ENCODE data around the gene CD36. TPM values are rescaled to one million over a fixed set of nuclear protein-coding genes. Genes with fewer than 3 reads are reported as not detected.

CD36 gene
- total RNA-seq, 1 donor from 2014 or later: not detected

GRCh38 chr7:80699721-80700256, 61.3 kb downstream of the CD36 start:
- H3K4me3 Mint-ChIP-seq (ENCODE audit: low read depth): no peak overlapping the region
- H3K4me1 Mint-ChIP-seq (ENCODE audit: low read depth): no peaks in the 10 kb centered on the region
- no peaks in the 10 kb centered on the region for H3K9me3 Mint-ChIP-seq
- intact Hi-C loops (cut with micrococcal nuclease): loop anchor here (5.0 kb wide), 1 partner anchor 353 kb away; no protein-coding TSS in a partner anchor
- no peaks in the 10 kb centered on the region for H3K36me3 Mint-ChIP-seq (ENCODE audit: low read depth)
- H3K27ac Mint-ChIP-seq: no peak overlapping the region
- no peaks in the 10 kb centered on the region for H3K27me3 Mint-ChIP-seq (ENCODE audit: low read depth)
- no peak for DNase-seq (ENCODE audit: low spot score)

DNA sequence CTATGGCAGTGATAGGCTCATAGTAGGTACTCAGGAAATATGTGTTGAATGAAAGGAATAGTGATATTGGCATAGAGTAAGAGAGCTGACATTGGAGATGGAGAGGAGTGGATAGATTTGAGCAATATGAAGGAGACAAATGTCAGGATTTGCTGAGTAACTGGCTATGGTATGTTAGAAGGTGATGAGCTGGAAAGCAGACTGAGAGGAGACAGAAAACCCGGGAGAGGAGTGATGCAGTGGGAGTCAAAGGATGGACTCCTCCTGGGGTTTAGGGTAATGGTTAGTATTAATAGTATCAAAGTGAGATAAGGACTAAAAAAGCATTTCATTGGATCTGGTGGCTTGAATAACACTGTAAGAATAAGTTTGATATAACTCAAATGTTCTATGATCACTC, 64.8 kb downstream of the CD36 start:
- no peak overlapping the region for H3K27ac Mint-ChIP-seq
- no peak for DNase-seq (ENCODE audit: low spot score)
- no peaks in the 10 kb centered on the region for H3K27me3 Mint-ChIP-seq (ENCODE audit: low read depth)
- no peaks in the 10 kb centered on the region for H3K36me3 Mint-ChIP-seq (ENCODE audit: low read depth)
- intact Hi-C loops (cut with micrococcal nuclease): no loop called here
- no peaks in the 10 kb centered on the region for H3K4me1 Mint-ChIP-seq (ENCODE audit: low read depth)
- H3K9me3 Mint-ChIP-seq: no peaks in the 10 kb centered on the region
- no peak overlapping the region for H3K4me3 Mint-ChIP-seq (ENCODE audit: low read depth)

DNA sequence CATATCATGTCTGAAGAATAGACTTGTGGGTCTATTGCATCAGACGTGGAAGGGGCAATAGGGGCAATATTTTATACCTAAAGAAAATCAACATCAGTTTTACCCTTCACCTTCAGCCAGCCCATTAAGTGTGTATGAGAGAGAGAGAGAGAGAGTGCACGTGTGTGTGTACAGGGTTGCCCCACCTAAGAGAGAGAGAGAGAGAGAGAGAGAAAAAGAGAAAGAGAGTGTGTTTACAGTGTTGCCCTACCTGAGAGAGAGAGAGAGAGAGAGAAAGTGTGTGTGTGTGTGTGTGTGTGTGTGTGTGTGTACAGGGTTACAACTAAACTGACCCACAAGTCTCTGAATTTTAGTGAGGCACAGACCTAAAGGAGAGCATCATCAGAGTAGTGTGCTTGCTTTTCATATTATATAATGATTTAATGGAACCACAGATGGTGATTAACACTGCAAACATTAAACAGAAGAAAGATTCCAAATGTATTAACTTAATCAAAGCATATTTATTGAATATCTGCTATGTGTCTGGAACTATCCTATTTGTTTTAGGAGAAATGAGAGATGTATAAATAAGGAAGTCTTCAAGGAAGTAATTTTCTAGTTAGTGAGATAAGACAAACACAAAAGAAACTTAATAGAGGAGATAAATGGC, 66.8 kb downstream of the CD36 start:
- no peak for DNase-seq (ENCODE audit: low spot score)
- Mint-ChIP-seq H3K27me3 (ENCODE audit: low read depth) (no peaks in the 10 kb centered on the region), H3K4me1 (ENCODE audit: low read depth) (no peaks in the 10 kb centered on the region), H3K36me3 (ENCODE audit: low read depth) (no peaks in the 10 kb centered on the region), H3K4me3 (ENCODE audit: low read depth) (no peak overlapping the region), H3K9me3 (no peaks in the 10 kb centered on the region), H3K27ac (no peak overlapping the region)
- intact Hi-C loops (cut with micrococcal nuclease): no loop called here

- no peaks in the 10 kb centered on the region for H3K9me3 Mint-ChIP-seq
Observed at GRCh38 chr7:80707318-80707717, 68.9 kb downstream of the CD36 start.

GRCh38 chr7:80708123-80708522, 69.7 kb downstream of the CD36 start:
- DNase-seq (ENCODE audit: low spot score): no peak
- Mint-ChIP-seq H3K27me3 (ENCODE audit: low read depth) (no peaks in the 10 kb centered on the region), H3K27ac (no peak overlapping the region)

More at GRCh38 chr7:80707318-80707717, 68.9 kb downstream of the CD36 start:
- H3K27me3 Mint-ChIP-seq (ENCODE audit: low read depth): no peaks in the 10 kb centered on the region
- H3K36me3 Mint-ChIP-seq (ENCODE audit: low read depth): no peaks in the 10 kb centered on the region
- no peak overlapping the region for H3K27ac Mint-ChIP-seq
- intact Hi-C loops (cut with micrococcal nuclease): no loop called here
- no peak overlapping the region for H3K4me3 Mint-ChIP-seq (ENCODE audit: low read depth)
- H3K4me1 Mint-ChIP-seq (ENCODE audit: low read depth): no peaks in the 10 kb centered on the region
- no peak for DNase-seq (ENCODE audit: low spot score)

DNA sequence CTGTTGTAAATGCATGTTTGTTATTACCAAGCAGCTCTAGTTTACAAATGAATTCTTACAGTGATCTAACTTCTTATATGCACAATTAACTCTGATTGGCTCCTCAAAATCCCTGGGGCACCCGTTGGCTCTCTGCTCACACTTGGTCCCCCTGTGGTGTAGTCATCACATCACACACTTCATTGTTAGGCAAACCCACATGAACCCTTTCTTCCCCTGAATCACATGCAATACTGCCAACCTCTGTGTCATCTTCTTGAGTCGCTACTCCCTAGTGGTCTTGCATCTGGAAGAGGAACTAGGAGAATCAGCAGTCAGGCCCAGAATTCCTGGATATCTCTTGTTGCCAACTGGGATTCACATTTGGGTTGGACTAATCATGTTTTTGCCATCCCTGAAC, 73.1 kb downstream of the CD36 start:
- H3K27ac Mint-ChIP-seq: no peak overlapping the region
- no peaks in the 10 kb centered on the region for H3K27me3 Mint-ChIP-seq (ENCODE audit: low read depth)
- no peak overlapping the region for H3K4me3 Mint-ChIP-seq (ENCODE audit: low read depth)
- DNase-seq (ENCODE audit: low spot score): no peak
- no peaks in the 10 kb centered on the region for H3K4me1 Mint-ChIP-seq (ENCODE audit: low read depth)
- no peaks in the 10 kb centered on the region for H3K36me3 Mint-ChIP-seq (ENCODE audit: low read depth)
- intact Hi-C loops (cut with micrococcal nuclease): no loop called here
- peaks cover 4% of the 10 kb centered on the region for H3K9me3 Mint-ChIP-seq

More at GRCh38 chr7:80708123-80708522, 69.7 kb downstream of the CD36 start:
- no peak overlapping the region for H3K4me3 Mint-ChIP-seq (ENCODE audit: low read depth)
- intact Hi-C loops (cut with micrococcal nuclease): no loop called here
- H3K36me3 Mint-ChIP-seq (ENCODE audit: low read depth): no peaks in the 10 kb centered on the region
- H3K4me1 Mint-ChIP-seq (ENCODE audit: low read depth): no peaks in the 10 kb centered on the region
- H3K9me3 Mint-ChIP-seq: peaks cover 4% of the 10 kb centered on the region

DNA sequence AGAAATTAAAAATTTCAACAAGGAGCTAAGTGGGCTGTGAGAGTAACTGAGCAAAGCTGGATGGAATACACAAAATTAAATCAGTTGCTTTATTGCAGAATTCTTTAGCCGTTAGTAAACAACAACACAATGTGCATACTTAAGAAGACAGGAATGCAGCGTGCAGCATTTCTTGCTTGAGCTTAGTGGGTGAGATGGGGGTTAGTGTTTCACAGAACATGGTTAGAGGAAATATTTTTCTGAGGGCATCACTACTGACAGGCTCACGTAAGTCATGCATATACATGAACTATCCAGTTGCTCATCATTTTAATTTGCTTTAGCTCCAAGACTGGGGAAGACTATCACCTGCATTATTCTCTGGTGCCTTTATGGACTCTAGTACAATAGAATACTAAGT, 80.8 kb downstream of the CD36 start:
- intact Hi-C loops (cut with micrococcal nuclease): no loop called here

DNA sequence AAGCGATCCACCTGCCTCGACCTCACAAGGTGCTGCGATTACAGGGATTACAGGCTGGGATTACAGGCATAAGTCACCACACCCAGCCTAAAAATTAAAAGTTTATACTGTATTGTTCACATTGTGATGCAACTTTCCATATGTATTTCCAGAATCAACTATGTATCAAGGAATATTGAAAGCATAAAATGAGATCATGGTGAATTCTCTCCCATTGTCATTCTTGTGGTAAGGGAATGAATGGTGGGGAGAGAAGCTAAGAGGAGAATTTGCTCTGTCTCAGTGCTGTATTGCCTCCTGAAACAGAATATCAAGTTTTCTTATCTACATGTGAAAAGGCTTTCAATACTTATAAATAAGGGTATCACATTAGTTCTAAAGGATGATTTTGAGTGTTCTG, 81.7 kb downstream of the CD36 start:
- DNase-seq (ENCODE audit: low spot score): no peak
- intact Hi-C loops (cut with micrococcal nuclease): no loop called here
- no peaks in the 10 kb centered on the region for H3K27me3 Mint-ChIP-seq (ENCODE audit: low read depth)
- H3K4me1 Mint-ChIP-seq (ENCODE audit: low read depth): no peaks in the 10 kb centered on the region
- no peak overlapping the region for H3K27ac Mint-ChIP-seq
- no peaks in the 10 kb centered on the region for H3K36me3 Mint-ChIP-seq (ENCODE audit: low read depth)
- no peak overlapping the region for H3K4me3 Mint-ChIP-seq (ENCODE audit: low read depth)
- H3K9me3 Mint-ChIP-seq: no peaks in the 10 kb centered on the region

More for the DNA sequence above, 80.8 kb downstream of the CD36 start:
- Mint-ChIP-seq H3K27me3 (ENCODE audit: low read depth) (no peaks in the 10 kb centered on the region), H3K4me1 (ENCODE audit: low read depth) (no peaks in the 10 kb centered on the region), H3K4me3 (ENCODE audit: low read depth) (no peak overlapping the region), H3K36me3 (ENCODE audit: low read depth) (no peaks in the 10 kb centered on the region), H3K27ac (no peak overlapping the region), H3K9me3 (no peaks in the 10 kb centered on the region)
- DNase-seq (ENCODE audit: low spot score): no peak

GRCh38 chr7:80721883-80722615, 83.6 kb downstream of the CD36 start:
- H3K9me3 Mint-ChIP-seq: no peaks in the 10 kb centered on the region
- no peak for DNase-seq (ENCODE audit: low spot score)

DNA sequence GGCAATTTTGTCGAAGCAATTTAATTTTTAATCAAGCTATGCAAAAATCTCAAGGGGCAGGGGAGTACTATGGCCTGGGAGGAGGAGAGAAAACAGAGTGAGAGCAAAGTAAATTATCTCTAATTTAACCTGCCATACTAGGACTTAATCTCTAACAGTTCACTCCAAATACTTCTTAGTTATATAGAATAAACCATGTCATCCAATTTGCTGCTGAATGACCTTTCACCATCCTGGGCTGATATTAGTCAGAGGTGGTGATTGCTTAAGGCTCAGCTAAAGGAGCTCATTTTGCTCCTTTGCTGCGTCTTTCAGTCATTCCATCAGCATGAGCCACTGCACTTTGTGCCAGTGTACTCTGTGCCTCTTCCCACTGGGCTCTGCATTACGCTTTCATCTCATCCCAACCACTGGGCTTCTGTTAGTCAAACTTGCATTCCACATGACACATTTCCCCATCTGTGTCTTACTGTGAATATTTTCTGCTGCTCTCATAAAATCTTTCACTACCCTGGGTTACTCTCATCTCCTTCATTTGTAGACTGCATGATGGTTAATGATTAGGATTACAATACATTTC, 84.3 kb downstream of the CD36 start:
- intact Hi-C loops (cut with micrococcal nuclease): no loop called here
- no peaks in the 10 kb centered on the region for H3K4me1 Mint-ChIP-seq (ENCODE audit: low read depth)
- no peak for DNase-seq (ENCODE audit: low spot score)
- H3K4me3 Mint-ChIP-seq (ENCODE audit: low read depth): no peak overlapping the region
- H3K9me3 Mint-ChIP-seq: no peaks in the 10 kb centered on the region
- H3K36me3 Mint-ChIP-seq (ENCODE audit: low read depth): no peaks in the 10 kb centered on the region
- H3K27me3 Mint-ChIP-seq (ENCODE audit: low read depth): no peaks in the 10 kb centered on the region
- H3K27ac Mint-ChIP-seq: no peak overlapping the region

More at GRCh38 chr7:80721883-80722615, 83.6 kb downstream of the CD36 start:
- H3K4me1 Mint-ChIP-seq (ENCODE audit: low read depth): no peaks in the 10 kb centered on the region
- intact Hi-C loops (cut with micrococcal nuclease): no loop called here
- H3K36me3 Mint-ChIP-seq (ENCODE audit: low read depth): no peaks in the 10 kb centered on the region
- H3K27ac Mint-ChIP-seq: no peak overlapping the region
- no peaks in the 10 kb centered on the region for H3K27me3 Mint-ChIP-seq (ENCODE audit: low read depth)
- no peak overlapping the region for H3K4me3 Mint-ChIP-seq (ENCODE audit: low read depth)

DNA sequence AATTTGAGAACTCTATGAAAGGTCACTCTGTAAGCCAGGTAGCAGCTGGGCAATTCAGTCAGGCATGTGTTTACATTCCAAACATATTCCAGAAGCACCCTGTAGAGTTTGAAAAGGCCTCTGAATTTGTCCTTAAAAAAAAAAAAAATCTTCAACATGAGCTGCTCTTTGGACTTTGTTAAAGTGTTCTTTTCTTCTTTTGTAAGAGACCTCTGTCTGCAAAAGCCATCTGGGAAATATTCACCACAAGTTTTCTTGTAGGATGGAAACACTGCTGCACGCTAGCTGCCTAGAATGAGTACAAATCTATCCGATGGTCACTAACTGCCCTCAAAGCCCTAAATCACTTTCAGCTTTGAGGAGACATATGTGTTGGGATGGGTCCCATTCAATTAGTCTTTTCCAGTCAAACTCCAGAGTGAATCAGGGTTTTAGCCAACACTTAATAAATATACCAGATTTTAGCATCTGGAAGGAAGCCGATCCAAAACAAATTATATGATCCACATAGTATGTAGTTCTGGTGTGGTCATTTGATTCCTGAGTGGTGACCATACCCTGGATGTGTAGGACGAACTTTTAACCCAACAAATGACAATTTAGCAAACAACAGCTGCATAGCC, 85.9 kb downstream of the CD36 start:
- H3K27me3 Mint-ChIP-seq (ENCODE audit: low read depth): no peaks in the 10 kb centered on the region
- H3K36me3 Mint-ChIP-seq (ENCODE audit: low read depth): no peaks in the 10 kb centered on the region
- no peak for DNase-seq (ENCODE audit: low spot score)
- no peak overlapping the region for H3K27ac Mint-ChIP-seq
- intact Hi-C loops (cut with micrococcal nuclease): no loop called here
- H3K4me3 Mint-ChIP-seq (ENCODE audit: low read depth): no peak overlapping the region
- no peaks in the 10 kb centered on the region for H3K4me1 Mint-ChIP-seq (ENCODE audit: low read depth)
- H3K9me3 Mint-ChIP-seq: no peaks in the 10 kb centered on the region

DNA sequence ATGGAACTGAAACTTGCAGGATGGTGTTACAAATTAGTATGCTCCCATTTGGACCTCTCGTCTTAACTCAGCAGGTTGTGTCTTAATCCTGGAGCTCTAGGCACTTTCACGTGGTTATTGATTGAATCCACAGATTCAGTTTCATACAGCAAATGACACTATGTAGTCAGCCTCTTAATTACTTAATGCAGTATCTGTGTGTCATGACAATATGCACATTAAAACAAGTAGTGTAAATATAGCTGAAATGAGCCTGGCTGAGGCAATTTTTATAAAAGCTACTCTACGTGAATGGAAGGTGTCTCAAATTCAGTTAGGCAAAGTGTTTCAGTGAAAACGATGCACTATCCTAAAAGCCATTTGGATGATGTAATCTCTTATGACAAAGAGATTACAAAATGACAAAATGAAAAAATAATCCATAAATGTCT, 86.8 kb downstream of the CD36 start:
- Mint-ChIP-seq H3K4me3 (ENCODE audit: low read depth) (no peak overlapping the region), H3K36me3 (ENCODE audit: low read depth) (no peaks in the 10 kb centered on the region), H3K27me3 (ENCODE audit: low read depth) (no peaks in the 10 kb centered on the region), H3K9me3 (no peaks in the 10 kb centered on the region), H3K27ac (no peak overlapping the region), H3K4me1 (ENCODE audit: low read depth) (no peaks in the 10 kb centered on the region)
- intact Hi-C loops (cut with micrococcal nuclease): no loop called here
- no peak for DNase-seq (ENCODE audit: low spot score)
